ENCODE measurements around the gene UBE2G2. TPM values are rescaled to one million over a fixed set of nuclear protein-coding genes. Genes with fewer than 3 reads are reported as not detected.

UBE2G2 gene
- total RNA-seq, 1 donor from 2014 or later, result 111 TPM

DNA sequence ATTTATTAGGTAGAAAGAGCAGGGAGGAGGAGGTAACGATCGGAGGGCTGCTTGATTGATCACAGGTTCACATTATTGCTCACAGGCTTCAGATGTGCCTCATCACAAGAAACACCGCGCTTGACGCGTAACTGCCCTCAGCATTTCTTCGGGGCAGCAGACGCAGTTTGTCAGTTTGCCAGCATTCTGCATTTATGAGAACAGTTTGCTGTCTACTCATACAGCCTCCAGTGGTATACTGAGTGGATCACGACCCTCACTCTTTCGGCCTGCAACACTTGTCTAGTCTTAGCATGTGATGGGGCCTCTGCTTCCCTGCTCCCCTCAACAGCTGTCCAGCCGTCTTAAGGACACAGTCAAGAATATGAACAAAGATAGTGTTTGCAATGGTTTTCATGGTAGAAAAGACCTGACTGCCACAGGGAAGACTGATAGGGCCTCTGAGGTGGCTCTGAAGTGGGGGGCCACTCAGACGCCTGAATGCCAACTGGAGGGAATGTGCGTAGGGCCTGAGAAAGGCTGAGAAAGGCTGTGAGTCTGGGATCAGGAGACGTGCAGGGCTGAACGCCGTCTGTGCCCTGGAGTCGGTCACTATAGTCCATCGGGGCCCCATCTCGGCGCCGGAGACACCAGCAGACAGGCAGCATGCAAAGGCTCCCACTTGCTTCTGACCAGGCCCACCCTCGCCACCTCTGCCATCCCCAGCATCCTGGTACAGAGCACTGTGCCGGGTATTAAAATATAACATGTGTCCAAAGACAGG, 45.0 kb downstream of the UBE2G2 start:
- peak overlapping the region; percentile 85 for H3K27ac Mint-ChIP-seq (ENCODE audit: unreplicated experiment)
- DNase-seq (ENCODE audit: low read depth, low spot score), result no peak
- no peaks in the 10 kb centered on the region for H3K4me1 Mint-ChIP-seq
- TF ChIP-seq CTCF (conservative IDR thresholded peaks at IDR 0.05), result no peak
- H3K36me3 Mint-ChIP-seq (ENCODE audit: low read depth), result peaks cover 2% of the 10 kb centered on the region
- no peaks in the 10 kb centered on the region for H3K27me3 Mint-ChIP-seq (ENCODE audit: low read depth)
- H3K4me3 Mint-ChIP-seq, result no peak overlapping the region
- no peaks in the 10 kb centered on the region for H3K9me3 Mint-ChIP-seq

DNA sequence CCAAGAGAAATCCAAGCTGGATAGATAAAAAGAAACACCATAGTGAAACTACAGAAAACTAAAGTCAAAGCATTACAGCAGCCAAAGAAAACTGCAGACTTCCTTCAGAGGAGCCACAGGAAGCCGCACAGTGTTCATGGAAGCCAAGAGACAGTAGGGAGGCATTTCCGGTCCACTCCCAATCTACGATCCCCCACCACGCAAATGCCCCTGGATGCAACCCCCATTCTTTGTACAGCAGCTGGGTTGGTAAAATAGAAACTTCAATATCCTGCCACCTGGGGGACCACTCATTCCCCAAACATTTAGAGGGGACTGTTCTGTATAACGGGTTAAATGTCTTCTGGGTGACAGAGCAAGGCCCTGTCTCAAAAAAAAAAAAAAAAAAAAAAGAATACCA, 46.4 kb downstream of the UBE2G2 start:
- no peaks in the 10 kb centered on the region for H3K36me3 Mint-ChIP-seq (ENCODE audit: low read depth)
- H3K9me3 Mint-ChIP-seq, result no peaks in the 10 kb centered on the region
- H3K4me3 Mint-ChIP-seq, result no peak overlapping the region
- no peaks in the 10 kb centered on the region for H3K27me3 Mint-ChIP-seq (ENCODE audit: low read depth)
- no peak overlapping the region for H3K27ac Mint-ChIP-seq (ENCODE audit: unreplicated experiment)
- TF ChIP-seq CTCF (conservative IDR thresholded peaks at IDR 0.05), result no peak
- DNase-seq (ENCODE audit: low read depth, low spot score), result no peak
- H3K4me1 Mint-ChIP-seq, result peaks cover 6% of the 10 kb centered on the region

DNA sequence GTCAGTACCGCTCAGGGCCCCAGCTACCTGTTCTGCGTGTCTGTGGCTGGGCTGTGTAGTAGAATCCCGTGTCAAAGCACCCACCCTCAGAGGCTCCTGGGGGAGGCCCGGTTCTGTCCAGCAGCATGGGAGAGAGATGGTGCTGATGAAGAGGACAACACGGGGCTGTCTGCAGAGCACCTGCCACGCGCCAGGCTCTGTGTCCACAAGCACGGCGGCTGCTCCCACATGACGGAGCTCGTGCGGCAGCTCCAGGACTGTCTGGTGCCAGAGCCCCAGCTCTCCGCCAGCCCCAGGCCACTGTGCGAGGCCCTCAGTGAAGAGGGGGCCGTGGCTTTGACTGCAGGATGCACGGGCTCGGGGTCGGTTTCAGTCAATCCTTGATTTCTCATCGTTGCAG, 48.3 kb downstream of the UBE2G2 start:
- no peaks in the 10 kb centered on the region for H3K9me3 Mint-ChIP-seq
- DNase-seq (ENCODE audit: low read depth, low spot score), result no peak
- no peak overlapping the region for H3K27ac Mint-ChIP-seq (ENCODE audit: unreplicated experiment)
- peaks cover 6% of the 10 kb centered on the region for H3K27me3 Mint-ChIP-seq (ENCODE audit: low read depth)
- H3K36me3 Mint-ChIP-seq (ENCODE audit: low read depth), result no peaks in the 10 kb centered on the region
- H3K4me1 Mint-ChIP-seq, result peaks cover 11% of the 10 kb centered on the region
- no peak for TF ChIP-seq CTCF (conservative IDR thresholded peaks at IDR 0.05)
- H3K4me3 Mint-ChIP-seq, result no peak overlapping the region

DNA sequence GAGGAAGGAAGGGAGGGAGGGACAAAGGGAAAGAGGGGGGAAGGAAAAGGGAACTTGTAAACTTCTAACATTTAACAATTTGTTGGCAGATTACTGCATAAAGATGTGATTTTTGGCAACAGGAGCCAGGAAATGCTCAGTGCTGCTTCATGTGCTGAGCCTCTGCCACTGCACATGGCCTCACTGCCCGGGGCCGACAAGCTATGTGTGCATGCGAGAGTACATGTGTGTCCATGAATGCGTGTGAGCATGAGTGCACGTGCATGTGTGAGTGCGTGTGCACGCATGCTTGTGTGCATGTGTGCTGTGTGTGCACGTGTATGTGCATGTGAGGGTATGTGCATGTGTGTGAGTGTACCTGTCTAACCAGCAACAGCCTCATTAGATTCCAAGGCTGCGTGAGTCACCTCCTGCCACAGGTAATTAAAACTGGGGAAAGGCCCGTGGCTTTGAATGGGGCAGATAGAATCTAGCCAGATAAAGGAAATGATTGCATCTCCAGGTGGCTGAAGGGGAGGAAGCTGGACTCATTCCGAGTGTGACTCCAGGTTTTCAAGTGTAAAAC, 48.9 kb downstream of the UBE2G2 start:
- H3K9me3 Mint-ChIP-seq, result no peaks in the 10 kb centered on the region
- H3K27me3 Mint-ChIP-seq (ENCODE audit: low read depth), result peaks cover 6% of the 10 kb centered on the region
- H3K4me3 Mint-ChIP-seq, result no peak overlapping the region
- no peak for DNase-seq (ENCODE audit: low read depth, low spot score)
- H3K27ac Mint-ChIP-seq (ENCODE audit: unreplicated experiment), result peak overlapping the region; percentile 50
- H3K36me3 Mint-ChIP-seq (ENCODE audit: low read depth), result no peaks in the 10 kb centered on the region
- peaks cover 11% of the 10 kb centered on the region for H3K4me1 Mint-ChIP-seq
- no peak for TF ChIP-seq CTCF (conservative IDR thresholded peaks at IDR 0.05)

DNA sequence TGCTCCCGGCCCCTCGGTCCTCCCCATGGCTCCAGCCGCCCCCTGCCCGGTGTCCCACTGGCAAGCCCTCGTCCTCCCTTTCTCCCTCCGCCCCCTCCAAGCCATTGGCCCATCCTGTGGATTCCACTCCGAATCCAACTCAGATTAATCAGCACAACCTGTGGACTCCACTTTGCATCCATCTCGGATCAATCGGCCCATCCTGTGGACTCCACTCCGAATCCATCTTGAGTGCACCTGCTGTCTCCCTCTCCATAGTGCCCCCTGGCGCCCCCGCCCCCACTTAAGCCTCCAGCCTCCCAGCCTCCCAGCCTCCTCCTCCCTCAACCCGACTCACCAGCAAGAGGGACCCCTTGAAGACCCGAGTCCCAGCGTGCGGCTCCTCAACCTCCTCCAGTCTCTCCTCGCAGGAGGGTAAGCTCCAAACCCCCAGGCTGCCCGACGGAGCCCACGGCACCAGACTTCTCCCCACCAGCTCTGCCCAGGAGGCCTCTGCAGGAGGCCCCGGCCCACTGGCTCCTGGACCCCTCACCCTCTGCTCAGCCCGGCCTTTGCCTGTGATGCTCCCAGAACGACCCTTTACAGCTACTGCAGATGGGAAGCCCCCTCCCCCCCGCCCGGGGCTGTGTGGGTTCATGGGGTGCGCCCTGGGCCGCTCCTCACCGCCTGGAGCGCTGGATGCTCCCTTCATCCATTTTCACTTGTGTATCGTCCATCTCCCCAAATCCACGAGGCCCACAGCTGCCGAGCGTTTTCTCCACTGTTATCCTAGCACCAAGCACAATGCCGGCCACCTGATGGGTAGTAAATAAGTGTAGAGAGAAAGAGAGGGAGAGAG, 49.6 kb downstream of the UBE2G2 start:
- DNase-seq (ENCODE audit: low read depth, low spot score), result no peak
- H3K9me3 Mint-ChIP-seq, result no peaks in the 10 kb centered on the region
- peaks cover 6% of the 10 kb centered on the region for H3K27me3 Mint-ChIP-seq (ENCODE audit: low read depth)
- no peak overlapping the region for H3K4me3 Mint-ChIP-seq
- no peaks in the 10 kb centered on the region for H3K36me3 Mint-ChIP-seq (ENCODE audit: low read depth)
- peaks cover 11% of the 10 kb centered on the region for H3K4me1 Mint-ChIP-seq
- no peak for TF ChIP-seq CTCF (conservative IDR thresholded peaks at IDR 0.05)
- no peak overlapping the region for H3K27ac Mint-ChIP-seq (ENCODE audit: unreplicated experiment)
